Psoas muscle (tissue), 8 donors: ENCODE data around the gene RETSAT. TPM values are rescaled to one million over a fixed set of nuclear protein-coding genes. Genes with fewer than 3 reads are reported as not detected.

ENCODE experiments used
- ATAC-seq, 4 donors: fragments of 200-7000 bp; cut with Tn5 transposase; one replicate each; pipeline ENCODE4 v1.9.1; 2020; ENCODE audit warnings: moderate library complexity in 3 of 4, mild to moderate bottlenecking in 2 of 4
- DNase-seq, 2 donors: peaks; one replicate each; pipeline ENCODE4 v3.0.0-alpha.2; 2020
- H3K27ac ChIP-seq: fragments of 200-600 bp; one replicate; pipeline ENCODE4 v1.8.0; 2022
- H3K27me3 ChIP-seq, 3 donors: fragments of 200-600 bp in 1 of 3; one replicate each; pipeline versions ENCODE4 v1.6.1 to v1.8.0; 2013 to 2022; ENCODE audit warnings: low read length in 2 of 3, mild to moderate bottlenecking in 2 of 3, moderate library complexity in 1 of 3; ENCODE audit not compliant: insufficient read depth in 3 of 3
- H3K36me3 ChIP-seq, 2 donors: fragments of 200-600 bp in 1 of 2; one replicate each; pipeline versions ENCODE4 v1.6.1 to v1.8.0; 2013 to 2022; ENCODE audit warnings: low read depth in 1 of 2, mild to moderate bottlenecking in 1 of 2, moderate library complexity in 1 of 2; ENCODE audit not compliant: insufficient read depth in 1 of 2
- H3K4me1 ChIP-seq: fragments of 200-600 bp; one replicate; pipeline ENCODE4 v1.8.0; 2022
- H3K4me3 ChIP-seq: fragments of 200-600 bp; one replicate; pipeline ENCODE4 v1.8.0; 2022; ENCODE audit warnings: mild to moderate bottlenecking
- H3K9me3 ChIP-seq: fragments of 200-600 bp; one replicate; pipeline ENCODE4 v1.8.0; 2022
- CTCF ChIP-seq: fragments of 200-600 bp; IDR thresholded peaks from one replicate; pipeline ENCODE4 v1.8.0; 2022; ENCODE audit warnings: antibody characterized with exemption
- WGBS, 3 donors: extraction: QIAGEN DNeasy Blood & Tissue Kit; methylation state at CpG; one replicate each; pipeline versions ENCODE4 v1.1.6 to v1.1.7; 2013; 5-methylcytosine and 5-hydroxymethylcytosine counted together
- intact Hi-C, 2 donors: fragments of 100-400 bp; cut with DNase I; formaldehyde crosslinking; loops; one replicate each; pipeline versions ENCODE4 v1.11.0 to v1.14.2; 2022
- polyA plus RNA-seq, 3 donors: library from polyadenylated mRNA; stranded (reverse); fragments of 200-250 nt; gene quantifications; one replicate each; pipeline ENCODE4 v1.2.3, GENCODE V29; 2013
- total RNA-seq, 4 donors: library from RNA; stranded (reverse); fragmentation: NEBNext Ultra II Directional in 2 of 4; extraction: Animal tissue kit (Norgen Biotek cat#: 25700) in 2 of 4; gene quantifications; one replicate each; pipeline versions ENCODE4 v1.2.1 to v1.2.4, GENCODE V29; 2021 to 2023
- donor health status: healthy with polysubstance abuse.
- donor health status: DM: no; HTN: no; CAD: no; lungs with moderate emphysema.
- donor health status: Bipolar disorder and iron deficiency.
- donor health status: healthy.
- donor health status: DM: yes; HTN: yes; CAD: no.
- donor health status: DM: no; HTN: no; CAD: no.
- donor health status: DM: no; HTN: no; CAD: no.
- donor health status: DM: yes; HTN: yes; CAD: no.

RETSAT gene
- total and polyA plus RNA-seq, 7 donors, result 28.3 to 115 (median 45.6) TPM

- no peaks in the 10 kb centered on the region for H3K9me3 ChIP-seq
- 81 to 88% (median 82%) methylated on average over 7 of the region's 7 CpGs for WGBS, 3 donors
- DNase-seq, result no peak
- no peak overlapping the region for H3K4me3 ChIP-seq
- H3K36me3 ChIP-seq, result peaks cover 6 to 35% of the 10 kb centered on the region in 2 donors
- intact Hi-C loops, result no loop called here
- TF ChIP-seq CTCF, result no peak
- H3K27me3 ChIP-seq, result no peaks in the 10 kb centered on the region
- no peak for ATAC-seq
- no peak overlapping the region for H3K27ac ChIP-seq
- no peaks in the 10 kb centered on the region for H3K4me1 ChIP-seq
Observed at GRCh38 chr2:85312404-85312803, 41.9 kb downstream of the RETSAT start.

- Histone ChIP-seq H3K4me3 (no peak overlapping the region), H3K27ac (no peak overlapping the region), H3K4me1 (no peaks in the 10 kb centered on the region), H3K36me3 (peaks cover 6 to 41% of the 10 kb centered on the region in 2 donors), H3K27me3 (no peaks in the 10 kb centered on the region), H3K9me3 (no peaks in the 10 kb centered on the region)
- DNase-seq (no peak), ATAC-seq (no peak)
- TF ChIP-seq CTCF, result no peak
- 62 to 68% (median 65%) methylated on average over 3 of the region's 3 CpGs for WGBS, 3 donors
- intact Hi-C loops, result no loop called here
Observed at GRCh38 chr2:85310330-85310729, 44.0 kb downstream of the RETSAT start.

DNA sequence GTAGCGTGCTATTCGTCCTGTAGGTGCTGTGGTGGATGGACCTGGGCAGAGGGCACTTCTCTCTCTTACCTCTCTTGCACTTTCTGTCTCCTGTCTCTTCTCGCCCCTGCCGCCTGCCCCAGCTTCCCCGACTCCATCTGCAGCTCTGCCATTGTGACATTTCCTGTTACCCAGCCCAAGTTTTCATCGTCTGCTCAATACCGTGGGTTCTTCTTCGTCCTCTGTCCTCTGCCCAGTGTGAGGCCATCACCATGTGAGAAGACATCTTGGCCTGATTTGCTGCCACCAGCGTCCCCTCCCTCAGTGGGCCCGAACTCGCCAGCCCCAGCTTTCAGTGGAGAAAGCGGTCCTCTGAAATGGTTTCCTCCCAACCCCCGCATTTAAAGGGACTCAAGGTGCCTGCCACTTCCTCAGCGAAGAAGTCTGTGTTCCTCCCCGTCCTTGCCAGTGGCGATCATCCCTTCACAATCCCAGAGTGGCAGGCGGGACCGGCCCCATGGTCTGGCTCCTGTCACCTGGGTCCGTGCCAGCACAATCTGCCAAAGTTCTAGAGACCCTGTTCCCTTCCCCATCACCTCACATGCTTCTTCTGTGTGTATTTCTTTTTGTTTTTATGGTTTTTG lies 44.5 kb downstream of the RETSAT start:
- DNase-seq (no peak), ATAC-seq (no peak)
- Histone ChIP-seq H3K27ac (no peak overlapping the region), H3K36me3 (peaks cover 3 to 41% of the 10 kb centered on the region in 2 donors), H3K9me3 (no peaks in the 10 kb centered on the region), H3K27me3 (no peaks in the 10 kb centered on the region), H3K4me1 (no peaks in the 10 kb centered on the region), H3K4me3 (no peak overlapping the region)
- WGBS, 3 donors, result 61 to 72% (median 67%) methylated on average over 19 of the region's 19 CpGs
- no peak for TF ChIP-seq CTCF
- intact Hi-C loops, result no loop called here

- Histone ChIP-seq H3K4me1 (no peaks in the 10 kb centered on the region), H3K27me3 (no peaks in the 10 kb centered on the region), H3K27ac (no peak overlapping the region), H3K36me3 (peaks cover 0 to 36% of the 10 kb centered on the region in 2 donors), H3K9me3 (no peaks in the 10 kb centered on the region), H3K4me3 (no peak overlapping the region)
- WGBS, 3 donors, result 45 to 51% (median 46%) methylated on average over 14 to 15 of the region's 15 CpGs
- TF ChIP-seq CTCF, result no peak
- DNase-seq (peak; percentile 66 to 74), ATAC-seq (peak; percentile 23 to 41 (median 26))
- intact Hi-C loops, result no loop called here
Observed at GRCh38 chr2:85308896-85309555, 45.3 kb downstream of the RETSAT start.
